K562 (cell line): ENCODE data around the gene TRIM69. TPM values are rescaled to one million over a fixed set of nuclear protein-coding genes. Genes with fewer than 3 reads are reported as not detected.

Experiments used
- FOSL1 ChIP-seq: fragments of 200-800 bp; sonication (Bioruptor generic); conservative IDR thresholded peaks from 2 replicates; pipeline ENCODE4 v1.6.1; 2016; ENCODE audit warnings: missing genetic modification characterization, missing compliant biosample characterization
- PHF20 ChIP-seq: fragments of 450-650 bp; IDR thresholded peaks from 2 replicates; pipeline ENCODE4 v1.6.1; 2018; ENCODE audit not compliant: partially characterized antibody
- ZBED1 ChIP-seq: IDR thresholded peaks from 2 replicates; pipeline ENCODE4 v1.6.1; 2014
- polyA plus RNA-seq, 8 experiments: library from polyadenylated mRNA; depleted of rRNA in 4 of 8; stranded (reverse) in 5 of 8; unstranded in 3 of 8; fragments of >200 nt; fragmentation: Nextera tagmentation in 2 of 8; fragmentation: Illumina TruSeq in 1 of 8; extraction: Ambion mirVana in 2 of 8; extraction: Trizol in 1 of 8; gene quantifications; 2 replicates each; pipeline versions ENCODE4 v1.2.1 to v1.2.3, GENCODE V29; 2011 to 2014; ENCODE audit warnings: inconsistent platforms in 1 of 8, missing spikeins in 1 of 8
- total RNA-seq, 7 experiments: library from RNA; depleted of rRNA in 6 of 7; stranded (reverse); fragments of >200 nt in 6 of 7; fragmentation: Illumina TruSeq in 2 of 7; extraction: Trizol in 2 of 7; gene quantifications; 2 replicates each; pipeline versions ENCODE4 v1.2.1 to v1.2.3, GENCODE V29; 2011 to 2021; ENCODE audit warnings: low replicate concordance in 1 of 7
- TF ChIP-seq, protein P1 (sequence below), 2 experiments: IDR thresholded peaks in 1 of 2; conservative IDR thresholded peaks in 1 of 2; 2 replicates each; pipeline ENCODE4 v1.6.1; 2016; ENCODE audit warnings: low read depth in 2 of 2, mild to moderate bottlenecking in 1 of 2, missing compliant biosample characterization in 1 of 2, missing genetic modification characterization in 1 of 2, moderate library complexity in 1 of 2
- TF ChIP-seq, protein P2 (sequence below), 2 experiments: fragments of 150-350 bp in 1 of 2; IDR thresholded peaks; 2 replicates each; pipeline ENCODE4 v1.6.1; 2012 to 2016; ENCODE audit warnings: low read depth in 2 of 2, low read length in 2 of 2, mild to moderate bottlenecking in 1 of 2, moderate library complexity in 1 of 2
- TF ChIP-seq, protein P3 (sequence below): fragments of 450-650 bp; IDR thresholded peaks from 2 replicates; pipeline ENCODE4 v1.6.1; 2016
- TF ChIP-seq, protein P4 (sequence below), 2 experiments: fragments of 450-650 bp; IDR thresholded peaks; 2 replicates each; pipeline ENCODE4 v1.6.1; 2016

Gene TRIM69
- total and polyA plus RNA-seq, 9 of the 15 experiments (the other 6 are each of a cell fraction or from before 2014, with no cell fraction given) = 1.0 to 4.3 (median 2.3) TPM

DNA sequence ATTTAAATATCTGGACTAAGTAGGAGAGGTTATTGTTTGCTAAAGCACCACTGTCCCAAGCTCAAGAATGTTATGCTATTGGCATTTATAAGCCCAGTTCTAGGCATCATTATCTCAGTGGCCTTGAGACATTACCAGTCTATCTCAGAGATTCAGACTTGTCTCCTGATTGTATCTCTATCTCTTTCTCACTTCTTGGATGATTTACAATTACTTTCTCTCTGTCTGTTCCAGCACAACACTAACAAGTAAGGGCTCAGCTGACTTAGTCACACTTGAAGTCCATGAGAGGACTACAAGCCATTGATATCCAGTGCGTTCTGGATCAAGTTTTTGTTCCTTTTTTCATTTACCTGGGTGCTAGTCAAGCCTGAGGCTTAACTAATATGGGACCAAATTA, 60.2 kb downstream of the TRIM69 start (continued):
- TF ChIP-seq, protein P1, sequence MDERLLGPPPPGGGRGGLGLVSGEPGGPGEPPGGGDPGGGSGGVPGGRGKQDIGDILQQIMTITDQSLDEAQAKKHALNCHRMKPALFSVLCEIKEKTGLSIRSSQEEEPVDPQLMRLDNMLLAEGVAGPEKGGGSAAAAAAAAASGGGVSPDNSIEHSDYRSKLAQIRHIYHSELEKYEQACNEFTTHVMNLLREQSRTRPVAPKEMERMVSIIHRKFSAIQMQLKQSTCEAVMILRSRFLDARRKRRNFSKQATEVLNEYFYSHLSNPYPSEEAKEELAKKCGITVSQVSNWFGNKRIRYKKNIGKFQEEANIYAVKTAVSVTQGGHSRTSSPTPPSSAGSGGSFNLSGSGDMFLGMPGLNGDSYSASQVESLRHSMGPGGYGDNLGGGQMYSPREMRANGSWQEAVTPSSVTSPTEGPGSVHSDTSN (CRISPR knock-in tag; IDR thresholded peaks at IDR 0.05; ENCODE audit: low read depth) = no peak
- TF ChIP-seq, protein P1 (tag; conservative IDR thresholded peaks at IDR 0.05; ENCODE audit: low read depth) = peak; percentile 74
- TF ChIP-seq, protein P2, sequence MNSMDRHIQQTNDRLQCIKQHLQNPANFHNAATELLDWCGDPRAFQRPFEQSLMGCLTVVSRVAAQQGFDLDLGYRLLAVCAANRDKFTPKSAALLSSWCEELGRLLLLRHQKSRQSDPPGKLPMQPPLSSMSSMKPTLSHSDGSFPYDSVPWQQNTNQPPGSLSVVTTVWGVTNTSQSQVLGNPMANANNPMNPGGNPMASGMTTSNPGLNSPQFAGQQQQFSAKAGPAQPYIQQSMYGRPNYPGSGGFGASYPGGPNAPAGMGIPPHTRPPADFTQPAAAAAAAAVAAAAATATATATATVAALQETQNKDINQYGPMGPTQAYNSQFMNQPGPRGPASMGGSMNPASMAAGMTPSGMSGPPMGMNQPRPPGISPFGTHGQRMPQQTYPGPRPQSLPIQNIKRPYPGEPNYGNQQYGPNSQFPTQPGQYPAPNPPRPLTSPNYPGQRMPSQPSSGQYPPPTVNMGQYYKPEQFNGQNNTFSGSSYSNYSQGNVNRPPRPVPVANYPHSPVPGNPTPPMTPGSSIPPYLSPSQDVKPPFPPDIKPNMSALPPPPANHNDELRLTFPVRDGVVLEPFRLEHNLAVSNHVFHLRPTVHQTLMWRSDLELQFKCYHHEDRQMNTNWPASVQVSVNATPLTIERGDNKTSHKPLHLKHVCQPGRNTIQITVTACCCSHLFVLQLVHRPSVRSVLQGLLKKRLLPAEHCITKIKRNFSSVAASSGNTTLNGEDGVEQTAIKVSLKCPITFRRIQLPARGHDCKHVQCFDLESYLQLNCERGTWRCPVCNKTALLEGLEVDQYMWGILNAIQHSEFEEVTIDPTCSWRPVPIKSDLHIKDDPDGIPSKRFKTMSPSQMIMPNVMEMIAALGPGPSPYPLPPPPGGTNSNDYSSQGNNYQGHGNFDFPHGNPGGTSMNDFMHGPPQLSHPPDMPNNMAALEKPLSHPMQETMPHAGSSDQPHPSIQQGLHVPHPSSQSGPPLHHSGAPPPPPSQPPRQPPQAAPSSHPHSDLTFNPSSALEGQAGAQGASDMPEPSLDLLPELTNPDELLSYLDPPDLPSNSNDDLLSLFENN (IDR thresholded peaks at IDR 0.05; ENCODE audit: low read depth in 2 of 2, low read length in 2 of 2) = peak in 1 of 2 experiments; percentile 70; a peak in 1 of 4 replicates
- TF ChIP-seq, protein P3, sequence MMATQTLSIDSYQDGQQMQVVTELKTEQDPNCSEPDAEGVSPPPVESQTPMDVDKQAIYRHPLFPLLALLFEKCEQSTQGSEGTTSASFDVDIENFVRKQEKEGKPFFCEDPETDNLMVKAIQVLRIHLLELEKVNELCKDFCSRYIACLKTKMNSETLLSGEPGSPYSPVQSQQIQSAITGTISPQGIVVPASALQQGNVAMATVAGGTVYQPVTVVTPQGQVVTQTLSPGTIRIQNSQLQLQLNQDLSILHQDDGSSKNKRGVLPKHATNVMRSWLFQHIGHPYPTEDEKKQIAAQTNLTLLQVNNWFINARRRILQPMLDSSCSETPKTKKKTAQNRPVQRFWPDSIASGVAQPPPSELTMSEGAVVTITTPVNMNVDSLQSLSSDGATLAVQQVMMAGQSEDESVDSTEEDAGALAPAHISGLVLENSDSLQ = peak; percentile 69
- TF ChIP-seq FOSL1 (tag) (peak; percentile 39; the same call in 1 of the 2 replicates), PHF20 (no peak), ZBED1 (no peak)
- TF ChIP-seq, protein P4, sequence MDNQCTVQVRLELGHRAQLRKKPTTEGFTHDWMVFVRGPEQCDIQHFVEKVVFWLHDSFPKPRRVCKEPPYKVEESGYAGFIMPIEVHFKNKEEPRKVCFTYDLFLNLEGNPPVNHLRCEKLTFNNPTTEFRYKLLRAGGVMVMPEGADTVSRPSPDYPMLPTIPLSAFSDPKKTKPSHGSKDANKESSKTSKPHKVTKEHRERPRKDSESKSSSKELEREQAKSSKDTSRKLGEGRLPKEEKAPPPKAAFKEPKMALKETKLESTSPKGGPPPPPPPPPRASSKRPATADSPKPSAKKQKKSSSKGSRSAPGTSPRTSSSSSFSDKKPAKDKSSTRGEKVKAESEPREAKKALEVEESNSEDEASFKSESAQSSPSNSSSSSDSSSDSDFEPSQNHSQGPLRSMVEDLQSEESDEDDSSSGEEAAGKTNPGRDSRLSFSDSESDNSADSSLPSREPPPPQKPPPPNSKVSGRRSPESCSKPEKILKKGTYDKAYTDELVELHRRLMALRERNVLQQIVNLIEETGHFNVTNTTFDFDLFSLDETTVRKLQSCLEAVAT (IDR thresholded peaks at IDR 0.05) = peak in 1 of 2 experiments; percentile 97; a peak in 2 of 4 replicates
